Measurements from ENCODE around the gene CDH22. TPM values are rescaled to one million over a fixed set of nuclear protein-coding genes. Genes with fewer than 3 reads are reported as not detected.

CDH22 gene
- total RNA-seq, 1 donor from 2014 or later: not detected

- DNase-seq (ENCODE audit: low spot score in 2 of 2): no peak
- H3K27me3 ChIP-seq: peaks cover 3% of the 10 kb centered on the region
- intact Hi-C loops (cut with DNase I): no loop called here
- no peak overlapping the region for H3K4me3 ChIP-seq
- H3K4me1 ChIP-seq: peaks cover 0 to 5% of the 10 kb centered on the region in 2 donors
- H3K9me3 ChIP-seq: no peaks in the 10 kb centered on the region
- H3K27ac ChIP-seq: no peak overlapping the region
- peaks cover 9 to 25% of the 10 kb centered on the region in 2 donors for H3K36me3 ChIP-seq
- TF ChIP-seq, protein P1, sequence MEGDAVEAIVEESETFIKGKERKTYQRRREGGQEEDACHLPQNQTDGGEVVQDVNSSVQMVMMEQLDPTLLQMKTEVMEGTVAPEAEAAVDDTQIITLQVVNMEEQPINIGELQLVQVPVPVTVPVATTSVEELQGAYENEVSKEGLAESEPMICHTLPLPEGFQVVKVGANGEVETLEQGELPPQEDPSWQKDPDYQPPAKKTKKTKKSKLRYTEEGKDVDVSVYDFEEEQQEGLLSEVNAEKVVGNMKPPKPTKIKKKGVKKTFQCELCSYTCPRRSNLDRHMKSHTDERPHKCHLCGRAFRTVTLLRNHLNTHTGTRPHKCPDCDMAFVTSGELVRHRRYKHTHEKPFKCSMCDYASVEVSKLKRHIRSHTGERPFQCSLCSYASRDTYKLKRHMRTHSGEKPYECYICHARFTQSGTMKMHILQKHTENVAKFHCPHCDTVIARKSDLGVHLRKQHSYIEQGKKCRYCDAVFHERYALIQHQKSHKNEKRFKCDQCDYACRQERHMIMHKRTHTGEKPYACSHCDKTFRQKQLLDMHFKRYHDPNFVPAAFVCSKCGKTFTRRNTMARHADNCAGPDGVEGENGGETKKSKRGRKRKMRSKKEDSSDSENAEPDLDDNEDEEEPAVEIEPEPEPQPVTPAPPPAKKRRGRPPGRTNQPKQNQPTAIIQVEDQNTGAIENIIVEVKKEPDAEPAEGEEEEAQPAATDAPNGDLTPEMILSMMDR (IDR thresholded peaks at IDR 0.05): no peak
Measured at GRCh38 chr20:46346770-46347169, 38.5 kb upstream of the CDH22 start.

- intact Hi-C loops (cut with DNase I): loop anchor here (5.0 kb wide), 1 partner anchor 52 kb away; no protein-coding TSS in a partner anchor
- Histone ChIP-seq H3K27me3 (peaks cover 3% of the 10 kb centered on the region), H3K27ac (no peak overlapping the region), H3K4me1 (peaks cover 0 to 5% of the 10 kb centered on the region in 2 donors), H3K36me3 (peaks cover 0 to 4% of the 10 kb centered on the region in 2 donors), H3K9me3 (no peaks in the 10 kb centered on the region), H3K4me3 (no peak overlapping the region)
- DNase-seq (ENCODE audit: low spot score in 2 of 2): no peak
- TF ChIP-seq, protein P1 (IDR thresholded peaks at IDR 0.05): no peak
Measured at GRCh38 chr20:46344488-46345162, 36.3 kb upstream of the CDH22 start.

GRCh38 chr20:46343975-46344357 lies 35.7 kb upstream of the CDH22 start:
- no peaks in the 10 kb centered on the region for H3K9me3 ChIP-seq
- intact Hi-C loops (cut with DNase I): loop anchor here (5.0 kb wide), 1 partner anchor 52 kb away; no protein-coding TSS in a partner anchor

GRCh38 chr20:46343348-46343974 lies 35.2 kb upstream of the CDH22 start:
- Histone ChIP-seq H3K27me3 (peaks cover 3% of the 10 kb centered on the region), H3K4me1 (peaks cover 0 to 5% of the 10 kb centered on the region in 2 donors), H3K27ac (no peak overlapping the region), H3K9me3 (no peaks in the 10 kb centered on the region), H3K4me3 (no peak overlapping the region), H3K36me3 (peaks cover 0 to 3% of the 10 kb centered on the region in 2 donors)
- intact Hi-C loops (cut with DNase I): loop anchor here (5.0 kb wide), 1 partner anchor 51 kb away; no protein-coding TSS in a partner anchor
- DNase-seq (ENCODE audit: low spot score in 2 of 2): no peak
- TF ChIP-seq, protein P1 (IDR thresholded peaks at IDR 0.05): no peak

More at GRCh38 chr20:46343975-46344357, 35.7 kb upstream of the CDH22 start:
- TF ChIP-seq, protein P1 (IDR thresholded peaks at IDR 0.05): no peak
- no peak overlapping the region for H3K27ac ChIP-seq
- no peak overlapping the region for H3K4me3 ChIP-seq
- peaks cover 0 to 3% of the 10 kb centered on the region in 2 donors for H3K36me3 ChIP-seq
- DNase-seq (ENCODE audit: low spot score in 2 of 2): no peak
- H3K4me1 ChIP-seq: peaks cover 0 to 5% of the 10 kb centered on the region in 2 donors
- H3K27me3 ChIP-seq: peaks cover 3% of the 10 kb centered on the region

DNA sequence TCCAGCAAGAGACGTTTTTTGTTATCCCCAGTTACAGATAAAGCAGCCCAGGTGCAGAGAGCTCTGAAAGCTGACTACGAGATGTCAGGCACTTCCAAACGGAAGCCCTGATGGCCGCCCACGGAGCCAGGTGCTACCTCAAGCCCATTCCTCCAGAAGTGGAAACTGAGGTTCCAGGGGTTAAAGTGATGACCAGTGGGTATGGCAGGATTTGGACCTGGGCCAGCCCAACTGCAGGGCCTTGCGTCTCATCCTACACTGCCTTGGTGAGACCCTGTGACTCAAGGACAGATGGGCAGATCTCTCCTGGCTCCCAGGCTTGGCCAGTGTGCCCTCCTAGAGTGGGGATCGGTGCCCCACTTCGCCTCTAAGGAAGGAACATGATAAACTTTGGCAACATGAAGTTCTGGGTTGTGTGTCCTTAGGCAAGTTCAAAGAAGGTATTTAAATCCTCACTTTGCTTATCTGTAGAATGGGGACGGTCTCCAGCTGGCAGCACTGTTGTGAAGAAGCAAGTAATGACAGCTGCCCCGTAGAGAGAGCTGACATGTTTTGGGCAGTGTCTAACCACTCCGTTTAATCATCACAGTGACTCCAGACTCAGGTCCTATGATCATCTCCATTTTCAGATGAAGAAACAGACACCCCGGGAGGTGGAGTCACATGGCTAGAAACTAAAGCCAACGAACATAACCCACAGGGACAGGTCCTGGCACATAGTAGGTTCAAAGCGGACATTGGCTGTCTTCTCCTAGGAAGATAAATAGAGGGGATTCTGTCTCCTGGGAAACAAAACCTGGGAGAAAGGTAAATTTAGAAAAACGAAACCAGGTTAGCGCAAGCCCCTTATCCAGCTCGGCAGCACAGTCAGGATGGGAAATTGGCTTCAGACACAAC lies 34.4 kb upstream of the CDH22 start:
- TF ChIP-seq, protein P1 (IDR thresholded peaks at IDR 0.05): no peak
- Histone ChIP-seq H3K36me3 (peaks cover 0 to 3% of the 10 kb centered on the region in 2 donors), H3K4me1 (peaks cover 0 to 5% of the 10 kb centered on the region in 2 donors), H3K9me3 (no peaks in the 10 kb centered on the region), H3K27me3 (peaks cover 3% of the 10 kb centered on the region), H3K4me3 (no peak overlapping the region), H3K27ac (no peak overlapping the region)
- intact Hi-C loops (cut with DNase I): loop anchor here (5.0 kb wide), 1 partner anchor 50 kb away; no protein-coding TSS in a partner anchor
- no peak for DNase-seq (ENCODE audit: low spot score in 2 of 2)

Data from ascending aorta (tissue), 2 donors.